ENCODE results near the gene ABRACL.

DNA sequence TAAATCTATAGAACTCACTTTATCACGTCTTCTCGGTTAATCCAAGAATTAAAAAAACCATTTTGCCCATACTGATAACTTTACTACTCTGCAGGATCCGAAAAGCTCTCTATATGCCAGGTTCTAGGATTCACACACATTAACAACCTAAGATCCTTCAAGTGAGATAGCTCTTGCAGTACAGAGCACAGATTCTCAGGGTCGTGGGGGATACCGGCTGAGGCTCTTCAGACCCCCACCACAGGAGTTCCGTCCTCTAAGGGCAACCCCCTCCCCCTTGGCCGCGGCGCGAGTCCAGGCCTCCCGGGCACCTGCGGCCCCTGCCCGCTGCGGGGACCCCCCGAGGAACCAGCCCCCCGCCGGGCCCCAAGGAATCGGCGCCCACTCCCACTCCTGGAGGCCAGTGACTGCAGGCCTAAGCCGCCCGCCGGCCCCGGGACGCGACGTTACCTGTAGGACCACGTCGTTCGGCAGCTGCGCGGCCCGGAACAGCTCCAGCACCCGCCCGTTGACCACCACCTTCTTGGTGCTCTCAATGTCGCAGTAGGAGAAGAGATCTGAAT lies 41.4 kb upstream of the ABRACL start:
- TF ChIP-seq EZH2 (optimal IDR thresholded peaks at IDR 0.05; ENCODE audit: low read depth, low read length) = no peak
- TF ChIP-seq, protein P1, sequence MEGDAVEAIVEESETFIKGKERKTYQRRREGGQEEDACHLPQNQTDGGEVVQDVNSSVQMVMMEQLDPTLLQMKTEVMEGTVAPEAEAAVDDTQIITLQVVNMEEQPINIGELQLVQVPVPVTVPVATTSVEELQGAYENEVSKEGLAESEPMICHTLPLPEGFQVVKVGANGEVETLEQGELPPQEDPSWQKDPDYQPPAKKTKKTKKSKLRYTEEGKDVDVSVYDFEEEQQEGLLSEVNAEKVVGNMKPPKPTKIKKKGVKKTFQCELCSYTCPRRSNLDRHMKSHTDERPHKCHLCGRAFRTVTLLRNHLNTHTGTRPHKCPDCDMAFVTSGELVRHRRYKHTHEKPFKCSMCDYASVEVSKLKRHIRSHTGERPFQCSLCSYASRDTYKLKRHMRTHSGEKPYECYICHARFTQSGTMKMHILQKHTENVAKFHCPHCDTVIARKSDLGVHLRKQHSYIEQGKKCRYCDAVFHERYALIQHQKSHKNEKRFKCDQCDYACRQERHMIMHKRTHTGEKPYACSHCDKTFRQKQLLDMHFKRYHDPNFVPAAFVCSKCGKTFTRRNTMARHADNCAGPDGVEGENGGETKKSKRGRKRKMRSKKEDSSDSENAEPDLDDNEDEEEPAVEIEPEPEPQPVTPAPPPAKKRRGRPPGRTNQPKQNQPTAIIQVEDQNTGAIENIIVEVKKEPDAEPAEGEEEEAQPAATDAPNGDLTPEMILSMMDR (IDR thresholded peaks at IDR 0.05; ENCODE audit: low read length) = no peak
